Measurements from ENCODE around the gene PREPL.

PREPL gene

DNA sequence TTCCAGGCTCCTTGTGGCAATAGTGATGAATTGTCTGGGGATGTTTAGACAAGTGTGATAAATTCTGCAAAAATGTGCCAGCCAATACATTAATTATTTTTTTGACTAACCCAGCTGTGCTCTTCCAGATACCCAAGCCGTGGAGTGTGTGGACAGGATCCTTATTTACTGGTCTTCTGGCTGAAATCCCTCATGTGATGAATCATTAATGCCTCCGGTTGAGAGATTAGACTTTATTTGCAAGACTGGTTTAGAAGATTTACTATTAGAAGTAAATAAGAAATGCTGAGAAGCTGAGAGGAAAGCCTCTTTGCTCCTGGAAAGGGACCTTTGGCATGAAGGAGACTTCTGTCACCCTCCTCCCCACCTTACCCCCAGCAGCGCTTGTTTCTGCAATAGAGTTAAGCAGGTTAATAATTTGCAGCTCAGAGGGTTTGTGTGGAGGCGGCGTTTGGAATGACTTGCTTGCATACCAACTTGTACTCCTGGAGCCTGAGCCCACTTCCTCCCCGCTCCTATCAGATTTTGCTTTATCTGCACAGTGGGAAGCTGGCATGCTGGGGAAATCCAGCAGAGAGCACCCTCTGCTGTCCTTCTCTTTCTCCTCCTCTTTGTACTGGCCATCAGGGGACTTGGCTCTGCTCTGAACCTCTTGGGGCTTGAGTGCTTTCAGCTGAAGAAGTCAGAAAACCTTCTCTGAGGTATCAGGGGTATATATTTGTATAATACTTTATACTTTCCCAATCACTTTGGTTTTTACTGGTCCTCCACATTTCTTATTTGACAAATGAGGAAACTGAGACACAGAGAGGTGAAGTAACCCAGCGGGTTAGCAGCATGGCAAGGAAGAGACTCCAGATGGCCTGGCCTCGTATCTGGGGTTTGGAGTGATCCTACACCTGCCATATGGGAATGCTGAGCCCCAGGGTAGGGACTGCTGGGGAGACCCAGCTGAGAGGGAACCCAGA is 69.7 kb downstream of the PREPL start:
- no peak for DNase-seq

DNA sequence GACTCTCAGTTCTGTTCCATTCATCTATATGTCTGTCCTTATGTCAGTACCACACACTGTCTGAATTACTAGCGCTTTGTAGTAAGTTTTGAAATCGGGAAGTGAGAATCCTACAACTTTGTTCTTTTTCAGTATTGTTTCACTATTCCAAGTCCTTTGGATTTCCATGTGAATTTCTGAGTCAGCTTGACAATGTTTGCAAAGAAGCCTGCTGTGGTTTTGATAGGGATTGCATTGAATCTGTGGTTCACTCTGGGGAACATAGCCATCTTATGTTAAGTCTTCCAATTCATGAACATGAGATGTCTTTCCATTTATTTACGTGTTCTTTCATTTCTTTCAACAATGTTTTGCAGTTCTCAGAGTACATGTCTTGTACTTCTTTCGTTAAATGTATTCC is 71.0 kb downstream of the PREPL start:
- DNase-seq = no peak

GRCh38 chr2:44286884-44287638 is 74.2 kb downstream of the PREPL start:
- DNase-seq = no peak

GRCh38 chr2:44286119-44286883 is 75.0 kb downstream of the PREPL start:
- DNase-seq = no peak

DNA sequence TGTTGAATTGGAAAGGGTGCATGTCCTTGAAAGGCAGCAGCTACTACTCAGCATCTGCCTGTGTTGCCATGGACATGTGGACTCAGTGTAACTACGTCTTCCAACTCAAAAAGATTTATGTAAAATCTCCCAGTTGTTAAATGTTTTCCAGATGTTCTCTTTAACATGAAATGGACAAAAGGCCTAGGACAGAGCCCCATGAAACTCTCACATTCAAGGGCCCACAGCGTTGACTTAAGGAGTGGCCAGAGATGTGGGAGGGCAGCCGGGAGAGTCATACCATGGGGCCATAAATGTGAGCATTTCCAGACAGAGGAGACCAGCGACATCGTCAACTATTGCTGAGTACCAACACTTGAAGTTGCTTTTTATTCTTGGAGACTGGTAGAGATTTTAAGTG is 76.1 kb downstream of the PREPL start:
- DNase-seq = no peak

GRCh38 chr2:44283116-44283666 is 78.1 kb downstream of the PREPL start:
- no peak for DNase-seq

DNA sequence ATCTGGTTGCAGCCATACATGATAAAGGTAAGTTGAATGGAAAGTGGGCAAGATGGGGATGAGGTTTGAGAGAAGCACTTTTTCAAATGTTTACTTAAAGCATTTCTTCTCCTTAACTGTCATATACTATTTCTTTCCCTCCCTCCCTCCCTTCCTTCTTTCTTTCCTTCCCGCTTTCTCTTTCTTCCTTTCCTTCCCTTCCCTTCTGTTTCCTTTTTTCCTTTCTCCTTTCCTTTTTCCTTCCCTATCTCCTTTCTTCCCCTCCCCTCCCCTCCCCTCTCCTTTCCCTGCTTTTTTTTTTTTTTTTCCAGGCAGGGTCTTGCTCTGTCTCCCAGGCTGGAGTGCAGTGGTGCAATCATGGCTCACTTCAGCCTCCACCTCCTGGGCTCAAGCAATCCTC is 80.4 kb downstream of the PREPL start:
- DNase-seq = no peak

DNA sequence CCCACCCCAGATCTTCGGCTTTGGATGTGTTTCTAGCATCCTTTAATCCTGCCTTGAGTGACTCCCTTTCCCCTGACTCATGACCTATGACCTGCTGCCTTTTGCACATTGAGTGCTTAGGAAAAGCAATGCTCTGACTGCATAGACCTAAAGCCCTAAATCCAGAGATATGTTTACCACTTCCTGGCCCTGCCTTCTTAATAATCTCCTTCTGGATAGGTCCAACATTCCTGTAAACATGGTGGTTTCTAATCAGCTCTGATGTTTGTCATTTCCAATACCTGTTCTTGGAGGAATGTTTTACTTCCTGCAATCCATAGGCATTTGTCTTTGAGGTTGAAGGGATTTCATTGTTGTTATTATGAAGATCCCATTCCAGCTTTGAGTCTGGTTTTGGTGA is 83.8 kb downstream of the PREPL start:
- DNase-seq = no peak

GRCh38 chr2:44275927-44276303 is 85.4 kb downstream of the PREPL start:
- DNase-seq = no peak

GRCh38 chr2:44273596-44273995 is 87.7 kb downstream of the PREPL start:
- no peak for DNase-seq

DNA sequence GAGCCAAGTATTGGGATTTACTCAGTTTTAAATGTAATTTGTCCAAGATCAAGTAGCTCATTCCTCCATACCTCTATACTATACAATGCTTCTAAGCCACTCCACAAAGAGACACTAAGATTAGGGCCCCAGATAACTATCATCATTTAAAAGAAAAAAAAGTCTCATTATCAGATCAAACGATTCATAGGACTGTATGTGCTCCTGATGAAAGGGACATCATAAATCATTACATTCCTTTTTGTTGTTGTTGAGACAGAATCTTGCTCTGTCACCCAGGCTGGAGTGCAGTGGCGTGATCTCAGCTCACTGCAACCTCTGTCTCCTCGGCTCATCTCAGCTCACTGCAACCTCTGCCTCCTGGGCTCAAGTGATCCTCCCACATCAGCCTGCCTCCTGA is 88.2 kb downstream of the PREPL start:
- DNase-seq = no peak

DNA sequence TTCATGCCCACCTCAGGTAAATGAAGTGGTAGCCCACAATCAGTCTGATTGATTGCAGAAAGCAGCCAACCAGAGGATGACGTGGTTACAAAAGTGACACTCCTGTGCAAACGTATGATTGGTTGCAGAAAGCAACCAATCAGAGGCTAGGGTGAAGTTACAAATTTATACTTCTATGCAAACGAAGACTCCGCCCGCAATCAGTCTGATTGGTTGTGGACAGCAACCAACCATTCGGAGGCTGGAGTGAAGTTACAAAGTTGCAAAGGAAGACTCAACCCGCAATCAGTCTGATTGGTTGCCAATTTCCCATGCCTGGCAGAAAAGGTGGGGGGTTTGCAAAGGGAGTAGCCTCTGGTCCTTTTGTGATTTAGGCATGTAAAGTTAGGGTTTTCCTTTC is 90.0 kb downstream of the PREPL start:
- no peak for DNase-seq

GRCh38 chr2:44269831-44270230 is 91.5 kb downstream of the PREPL start:
- DNase-seq = no peak

GRCh38 chr2:44267796-44268648 is 93.3 kb downstream of the PREPL start:
- DNase-seq = no peak
